HTR-8/SVneo (cell line): ENCODE results near the gene PRKG1.

Source experiments
- DNase-seq: peaks from one replicate; pipeline ENCODE4 v3.0.0; 2011; ENCODE audit warnings: low spot score, mixed read lengths; ENCODE audit not compliant: insufficient read length
- FAIRE-seq: peaks from 2 replicates; lab custom pipeline; 2011; peaks lifted over from hg19 to GRCh38; lab: Jason Lieb, UNC

The PRKG1 gene

GRCh38 chr10:51214207-51215196, 140.2 kb downstream of the PRKG1 start:
- DNase-seq (no peak), FAIRE-seq (no peak)

- FAIRE-seq (no peak), DNase-seq (no peak)
These were observed 141.9 kb downstream of the PRKG1 start for GRCh38 chr10:51215951-51216834.

GRCh38 chr10:51217505-51217904, 143.2 kb downstream of the PRKG1 start:
- DNase-seq = no peak
- FAIRE-seq = no peak

- no peak for DNase-seq
- no peak for FAIRE-seq
These were observed 150.4 kb downstream of the PRKG1 start for GRCh38 chr10:51224671-51225161.

- DNase-seq (no peak), FAIRE-seq (no peak)
These were observed 153.8 kb downstream of the PRKG1 start for GRCh38 chr10:51227897-51228713.

- no peak for FAIRE-seq
- DNase-seq = no peak
These were observed 154.4 kb downstream of the PRKG1 start for GRCh38 chr10:51228714-51229100.

- FAIRE-seq = no peak
- DNase-seq = no peak
These were observed 156.7 kb downstream of the PRKG1 start for GRCh38 chr10:51230887-51231585.

- FAIRE-seq (no peak), DNase-seq (no peak)
These were observed 157.5 kb downstream of the PRKG1 start for GRCh38 chr10:51231754-51232153.

- no peak for FAIRE-seq
- no peak for DNase-seq
These were observed 159.2 kb downstream of the PRKG1 start for GRCh38 chr10:51233337-51234100.

- FAIRE-seq (no peak), DNase-seq (no peak)
These were observed 161.6 kb downstream of the PRKG1 start for GRCh38 chr10:51235865-51236264.

- FAIRE-seq = no peak
- no peak for DNase-seq
These were observed 164.7 kb downstream of the PRKG1 start for GRCh38 chr10:51239006-51239405.

- DNase-seq = no peak
- FAIRE-seq = no peak
These were observed 167.2 kb downstream of the PRKG1 start for GRCh38 chr10:51241461-51241860.

- no peak for DNase-seq
- FAIRE-seq = no peak
These were observed 168.1 kb downstream of the PRKG1 start for GRCh38 chr10:51242393-51242792.

- FAIRE-seq (no peak), DNase-seq (no peak)
These were observed 170.0 kb downstream of the PRKG1 start for GRCh38 chr10:51244309-51244708.

- FAIRE-seq = no peak
These were observed 170.6 kb downstream of the PRKG1 start for GRCh38 chr10:51244748-51245490.

GRCh38 chr10:51246156-51246555, 171.9 kb downstream of the PRKG1 start:
- DNase-seq (no peak), FAIRE-seq (no peak)

More at GRCh38 chr10:51244748-51245490, 170.6 kb downstream of the PRKG1 start:
- no peak for DNase-seq

GRCh38 chr10:51250278-51250920, 176.1 kb downstream of the PRKG1 start:
- no peak for FAIRE-seq
- no peak for DNase-seq
